Left lung (tissue), 10 donors: ENCODE results near the gene TMC5. TPM values are rescaled to one million over a fixed set of nuclear protein-coding genes. Genes with fewer than 3 reads are reported as not detected.
A peak's percentile ranks its signal among the peaks of the same experiment; 100 is the strongest.

Experiments used
- ATAC-seq: fragments of 200-7000 bp; cut with Tn5 transposase; one replicate; pipeline ENCODE4 v1.9.1; 2020; ENCODE audit warnings: moderate library complexity
- DNase-seq, 4 donors: peaks; one replicate each; pipeline ENCODE4 v3.0.0-alpha.2; 2013 to 2020
- H3K27ac ChIP-seq, 2 donors: fragments of 200-600 bp; sonication (generic) in 1 of 2; one replicate each; pipeline versions ENCODE4 v1.5.0 to v1.8.0; 2020 to 2021
- H3K27me3 ChIP-seq, 2 donors: fragments of 200-600 bp; sonication (generic) in 1 of 2; one replicate each; pipeline versions ENCODE4 v1.5.0 to v1.8.0; 2020 to 2021
- H3K36me3 ChIP-seq, 2 donors: fragments of 200-600 bp; sonication (generic) in 1 of 2; one replicate each; pipeline versions ENCODE4 v1.5.0 to v1.8.0; 2020 to 2021
- H3K4me1 ChIP-seq, 2 donors: fragments of 200-600 bp; one replicate each; pipeline ENCODE4 v1.8.0; 2021
- H3K4me3 ChIP-seq, 2 donors: fragments of 200-600 bp; sonication (generic) in 1 of 2; one replicate each; pipeline versions ENCODE4 v1.5.0 to v1.8.0; 2020 to 2021; ENCODE audit warnings: mild to moderate bottlenecking in 1 of 2
- H3K9me3 ChIP-seq, 2 donors: fragments of 200-600 bp; sonication (generic) in 1 of 2; one replicate each; pipeline versions ENCODE4 v1.5.0 to v1.8.0; 2020 to 2021
- intact Hi-C, 2 donors: fragments of 100-400 bp; cut with DNase I; formaldehyde crosslinking; loops; one replicate each; pipeline versions ENCODE4 v1.11.2 to v1.14.2; 2022
- polyA plus RNA-seq, 6 donors: library from polyadenylated mRNA; unstranded; fragments of 120-200 nt; gene quantifications; one replicate each; pipeline ENCODE4 v1.2.1, GENCODE V29; 2013; ENCODE audit not compliant: insufficient read length in 6 of 6
- total RNA-seq, 2 donors: library from RNA; stranded (reverse); fragmentation: NEBNext Ultra II Directional; extraction: Animal tissue kit (Norgen Biotek cat#: 25700); gene quantifications; one replicate each; pipeline ENCODE4 v1.2.1, GENCODE V29; 2021
- TF ChIP-seq, protein P1 (sequence below), 2 donors: fragments of 200-600 bp; sonication (generic) in 1 of 2; IDR thresholded peaks; one replicate each; pipeline versions ENCODE4 v1.5.0 to v1.8.0; 2021; ENCODE audit warnings: antibody characterized with exemption in 2 of 2
- donor health status: DM: no; HTN: yes; CAD: no.
- donor health status: DM: no; HTN: no; CAD: no.

Gene TMC5
- total and polyA plus RNA-seq, 8 donors: 4.1 to 105 (median 8.4) TPM

DNA sequence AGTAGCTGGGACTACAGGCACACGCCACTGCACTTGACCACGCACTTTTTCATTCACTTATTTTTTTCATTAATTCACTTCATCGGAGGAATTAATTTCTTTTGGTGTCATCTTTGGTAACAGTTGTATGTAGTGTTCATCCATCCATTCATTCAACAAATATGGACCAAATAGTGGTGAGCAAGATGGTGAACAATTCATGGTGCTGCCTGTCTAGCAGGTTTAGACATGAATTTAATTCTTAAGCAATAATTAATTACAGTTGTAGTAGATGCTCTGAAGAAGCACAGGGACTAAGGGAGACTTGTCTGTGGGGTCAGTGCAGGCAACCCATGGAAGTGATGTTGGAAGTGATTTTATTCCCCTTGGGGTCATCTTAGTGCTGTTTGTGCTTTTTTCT is 81.8 kb downstream of the TMC5 start:
- H3K36me3 ChIP-seq: peaks cover 0 to 94% of the 10 kb centered on the region in 2 donors
- H3K4me1 ChIP-seq: no peaks in the 10 kb centered on the region
- no peak overlapping the region for H3K27ac ChIP-seq
- no peaks in the 10 kb centered on the region for H3K9me3 ChIP-seq
- ATAC-seq (no peak), DNase-seq (no peak)
- no peak overlapping the region for H3K4me3 ChIP-seq
- no peaks in the 10 kb centered on the region for H3K27me3 ChIP-seq
- TF ChIP-seq, protein P1, sequence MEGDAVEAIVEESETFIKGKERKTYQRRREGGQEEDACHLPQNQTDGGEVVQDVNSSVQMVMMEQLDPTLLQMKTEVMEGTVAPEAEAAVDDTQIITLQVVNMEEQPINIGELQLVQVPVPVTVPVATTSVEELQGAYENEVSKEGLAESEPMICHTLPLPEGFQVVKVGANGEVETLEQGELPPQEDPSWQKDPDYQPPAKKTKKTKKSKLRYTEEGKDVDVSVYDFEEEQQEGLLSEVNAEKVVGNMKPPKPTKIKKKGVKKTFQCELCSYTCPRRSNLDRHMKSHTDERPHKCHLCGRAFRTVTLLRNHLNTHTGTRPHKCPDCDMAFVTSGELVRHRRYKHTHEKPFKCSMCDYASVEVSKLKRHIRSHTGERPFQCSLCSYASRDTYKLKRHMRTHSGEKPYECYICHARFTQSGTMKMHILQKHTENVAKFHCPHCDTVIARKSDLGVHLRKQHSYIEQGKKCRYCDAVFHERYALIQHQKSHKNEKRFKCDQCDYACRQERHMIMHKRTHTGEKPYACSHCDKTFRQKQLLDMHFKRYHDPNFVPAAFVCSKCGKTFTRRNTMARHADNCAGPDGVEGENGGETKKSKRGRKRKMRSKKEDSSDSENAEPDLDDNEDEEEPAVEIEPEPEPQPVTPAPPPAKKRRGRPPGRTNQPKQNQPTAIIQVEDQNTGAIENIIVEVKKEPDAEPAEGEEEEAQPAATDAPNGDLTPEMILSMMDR (IDR thresholded peaks at IDR 0.05): no peak
- intact Hi-C loops: no loop called here

GRCh38 chr16:19502395-19503131 is 84.9 kb downstream of the TMC5 start:
- Histone ChIP-seq H3K36me3 (peaks cover 0 to 99% of the 10 kb centered on the region in 2 donors), H3K27ac (no peak overlapping the region), H3K27me3 (no peaks in the 10 kb centered on the region), H3K4me1 (no peaks in the 10 kb centered on the region), H3K9me3 (no peaks in the 10 kb centered on the region), H3K4me3 (no peak overlapping the region)
- ATAC-seq: peak; percentile 83
- intact Hi-C loops: loop anchor here in 1 of 2 donors (5.0 kb wide), 1 partner anchor 115 kb away; no protein-coding TSS in a partner anchor
- TF ChIP-seq, protein P1 (IDR thresholded peaks at IDR 0.05): peak; percentile 76 to 78
- peak in 3 of 4 donors; percentile 51 to 82 (median 58) for DNase-seq

DNA sequence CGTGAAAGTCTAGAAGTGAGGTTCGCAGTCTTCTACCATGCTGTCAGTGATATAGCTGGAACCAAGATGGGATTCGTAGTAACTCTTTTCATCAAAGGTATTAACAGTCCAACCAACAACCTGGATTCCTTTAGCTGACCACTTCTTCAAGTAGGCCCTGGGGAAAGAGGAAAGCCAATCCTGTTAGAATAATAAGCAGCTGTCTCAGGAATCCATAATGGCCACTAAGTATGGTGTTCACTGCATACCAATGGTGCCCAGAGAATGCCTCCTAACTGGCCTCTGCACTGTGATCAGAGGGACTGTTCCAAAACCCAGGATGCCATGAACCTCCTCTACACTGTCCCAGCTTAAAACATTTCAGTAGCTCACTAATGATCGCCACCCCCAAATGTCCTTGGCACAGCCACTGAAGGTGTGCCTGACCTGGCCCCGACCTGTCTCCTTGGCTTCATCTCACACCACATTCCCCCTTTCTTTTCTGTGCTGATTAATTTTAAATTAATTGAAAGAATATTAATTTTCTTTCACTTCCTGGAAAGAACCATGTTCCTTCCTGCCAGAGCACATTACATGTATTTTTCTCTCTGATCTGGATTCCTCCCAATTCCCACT is 85.9 kb downstream of the TMC5 start:
- H3K4me3 ChIP-seq: no peak overlapping the region
- TF ChIP-seq, protein P1 (IDR thresholded peaks at IDR 0.05): no peak
- H3K27ac ChIP-seq: no peak overlapping the region
- intact Hi-C loops: loop anchor here in 1 of 2 donors (5.0 kb wide), 1 partner anchor 116 kb away; no protein-coding TSS in a partner anchor
- no peaks in the 10 kb centered on the region for H3K4me1 ChIP-seq
- no peak for DNase-seq
- no peaks in the 10 kb centered on the region for H3K27me3 ChIP-seq
- peaks cover 0 to 97% of the 10 kb centered on the region in 2 donors for H3K36me3 ChIP-seq
- ATAC-seq: no peak
- no peaks in the 10 kb centered on the region for H3K9me3 ChIP-seq

DNA sequence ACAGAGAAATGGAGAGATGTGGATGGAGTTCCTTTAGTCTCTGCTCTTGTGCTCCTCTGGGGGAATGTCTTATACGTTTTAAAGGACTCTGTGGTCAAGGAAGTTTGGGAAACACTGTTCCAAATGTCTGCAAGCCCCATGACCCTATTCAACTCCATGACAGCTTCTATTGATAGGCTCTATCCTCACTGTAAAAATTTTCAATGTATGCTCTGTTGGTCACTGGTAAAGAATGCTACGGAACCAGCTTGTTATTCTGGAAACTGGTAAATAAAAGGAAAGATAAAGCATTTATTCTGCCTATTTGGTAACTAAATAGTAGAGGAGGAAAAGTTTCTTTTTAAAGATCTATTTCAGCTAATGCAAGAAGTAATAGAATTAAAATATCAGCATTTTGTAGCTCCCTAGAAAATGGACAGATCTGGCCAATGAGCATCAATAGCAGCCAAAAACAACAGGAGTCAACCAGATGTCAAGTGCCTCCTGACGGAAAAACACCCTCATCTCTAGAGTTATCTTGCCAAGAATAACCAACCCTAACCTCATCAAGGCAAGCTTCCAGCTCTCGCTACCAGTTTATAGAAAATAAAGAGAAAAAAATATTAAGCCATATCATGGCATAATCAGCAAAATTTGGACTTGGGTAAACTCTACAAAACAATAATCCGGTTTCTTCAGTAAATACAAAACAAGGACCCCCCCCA is 88.1 kb downstream of the TMC5 start:
- Histone ChIP-seq H3K36me3 (peaks cover 0 to 96% of the 10 kb centered on the region in 2 donors), H3K27ac (no peak overlapping the region), H3K9me3 (no peaks in the 10 kb centered on the region), H3K4me1 (peaks cover 0 to 4% of the 10 kb centered on the region in 2 donors), H3K4me3 (no peak overlapping the region), H3K27me3 (no peaks in the 10 kb centered on the region)
- DNase-seq: no peak
- peak; percentile 14 for ATAC-seq
- TF ChIP-seq, protein P1 (IDR thresholded peaks at IDR 0.05): no peak
- intact Hi-C loops: no loop called here

DNA sequence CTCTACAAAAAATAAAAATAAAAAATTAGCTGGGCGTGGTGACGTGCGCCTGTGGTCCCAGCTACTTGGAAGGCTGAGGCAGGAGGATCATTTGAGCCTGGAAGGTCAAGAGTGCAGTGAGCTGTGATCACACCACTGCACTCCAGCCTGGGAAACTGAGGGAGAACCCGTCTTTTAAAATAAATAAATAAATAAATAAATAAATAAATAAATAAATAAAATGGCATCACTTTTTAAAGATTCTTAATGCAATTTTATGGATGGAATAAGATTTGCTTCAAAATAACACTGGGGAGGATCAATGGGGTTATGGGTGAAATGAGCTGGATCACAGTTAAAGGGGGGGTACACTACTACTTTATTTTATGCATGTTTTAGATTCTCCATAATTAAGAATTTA is 89.3 kb downstream of the TMC5 start:
- no peak for DNase-seq
- intact Hi-C loops: no loop called here
- H3K36me3 ChIP-seq: peaks cover 0 to 87% of the 10 kb centered on the region in 2 donors

More for the DNA sequence above, 89.3 kb downstream of the TMC5 start:
- Histone ChIP-seq H3K27ac (no peak overlapping the region), H3K27me3 (no peaks in the 10 kb centered on the region), H3K4me1 (peaks cover 0 to 14% of the 10 kb centered on the region in 2 donors), H3K4me3 (no peak overlapping the region), H3K9me3 (no peaks in the 10 kb centered on the region)
- no peak for ATAC-seq
- TF ChIP-seq, protein P1 (IDR thresholded peaks at IDR 0.05): no peak
